Activated CD4-positive, alpha-beta T cell treated with anti-CD3 and anti-CD28 coated beads for 1 hour (primary cell): ENCODE data around the gene DEFB129.

Experiments
- DNase-seq: peaks from one replicate; pipeline ENCODE4 v3.0.0-alpha.2; 2020

The DEFB129 gene

DNA sequence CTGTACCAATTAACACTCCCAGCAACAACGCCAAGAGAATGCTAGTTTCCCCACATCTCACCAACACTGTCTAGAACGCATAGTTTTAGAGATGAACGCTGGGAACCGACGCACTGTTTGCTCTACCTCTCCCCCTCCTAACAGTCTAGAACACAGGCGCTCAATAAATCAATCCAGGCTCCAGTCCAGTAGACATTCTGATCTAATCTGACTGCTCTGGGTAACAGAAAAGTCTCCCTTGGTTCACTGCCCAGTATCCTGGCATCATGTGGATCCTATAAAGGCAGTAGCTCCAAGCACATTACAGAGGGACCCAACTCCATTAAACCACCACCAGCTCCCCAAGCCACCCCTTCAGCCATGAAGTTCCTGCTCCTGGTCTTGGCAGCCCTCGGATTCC lies 30.4 kb downstream of the DEFB129 start, which contains the start of gene DEFB132:
TSS of gene DEFB132 (plus strand) at position 306 of the 400 bp plus-strand sequence. CDS start at position 361, 55 bp downstream.
- no peak for DNase-seq

DNA sequence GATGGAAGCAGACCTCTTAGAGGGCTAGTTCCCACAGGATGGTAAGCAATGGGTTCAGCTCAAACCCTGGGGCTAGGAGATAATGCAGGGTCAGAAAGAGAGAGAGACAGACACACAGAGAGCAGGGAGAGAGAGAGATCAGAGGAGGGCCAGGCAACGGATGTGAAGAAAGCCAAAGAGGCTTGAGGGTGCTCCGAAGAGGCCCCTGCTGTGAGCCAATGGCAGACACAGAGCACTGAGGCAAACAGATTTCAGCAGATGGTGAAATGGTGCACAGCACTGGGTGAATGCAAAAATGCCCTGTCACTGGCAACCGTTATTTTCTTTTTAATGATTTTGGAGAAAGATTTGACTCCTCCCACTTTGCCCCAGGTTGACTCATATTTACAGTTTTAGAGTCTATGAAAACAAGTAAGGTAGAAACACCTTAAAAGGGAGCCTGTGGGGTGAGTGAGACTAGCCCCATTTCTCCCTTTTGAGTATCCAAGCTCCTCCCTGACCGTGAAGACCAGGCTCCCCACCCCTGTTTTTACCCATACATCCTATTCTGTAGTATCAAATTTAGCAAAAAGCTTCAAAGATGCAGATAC lies 31.3 kb downstream of the DEFB129 start:
- DNase-seq: no peak

GRCh38 chr20:258963-259362 lies 31.9 kb downstream of the DEFB129 start:
- no peak for DNase-seq

- no peak for DNase-seq
Measured at GRCh38 chr20:259981-260380, 32.9 kb downstream of the DEFB129 start.

GRCh38 chr20:263701-264100 lies 36.6 kb downstream of the DEFB129 start:
- no peak for DNase-seq

DNA sequence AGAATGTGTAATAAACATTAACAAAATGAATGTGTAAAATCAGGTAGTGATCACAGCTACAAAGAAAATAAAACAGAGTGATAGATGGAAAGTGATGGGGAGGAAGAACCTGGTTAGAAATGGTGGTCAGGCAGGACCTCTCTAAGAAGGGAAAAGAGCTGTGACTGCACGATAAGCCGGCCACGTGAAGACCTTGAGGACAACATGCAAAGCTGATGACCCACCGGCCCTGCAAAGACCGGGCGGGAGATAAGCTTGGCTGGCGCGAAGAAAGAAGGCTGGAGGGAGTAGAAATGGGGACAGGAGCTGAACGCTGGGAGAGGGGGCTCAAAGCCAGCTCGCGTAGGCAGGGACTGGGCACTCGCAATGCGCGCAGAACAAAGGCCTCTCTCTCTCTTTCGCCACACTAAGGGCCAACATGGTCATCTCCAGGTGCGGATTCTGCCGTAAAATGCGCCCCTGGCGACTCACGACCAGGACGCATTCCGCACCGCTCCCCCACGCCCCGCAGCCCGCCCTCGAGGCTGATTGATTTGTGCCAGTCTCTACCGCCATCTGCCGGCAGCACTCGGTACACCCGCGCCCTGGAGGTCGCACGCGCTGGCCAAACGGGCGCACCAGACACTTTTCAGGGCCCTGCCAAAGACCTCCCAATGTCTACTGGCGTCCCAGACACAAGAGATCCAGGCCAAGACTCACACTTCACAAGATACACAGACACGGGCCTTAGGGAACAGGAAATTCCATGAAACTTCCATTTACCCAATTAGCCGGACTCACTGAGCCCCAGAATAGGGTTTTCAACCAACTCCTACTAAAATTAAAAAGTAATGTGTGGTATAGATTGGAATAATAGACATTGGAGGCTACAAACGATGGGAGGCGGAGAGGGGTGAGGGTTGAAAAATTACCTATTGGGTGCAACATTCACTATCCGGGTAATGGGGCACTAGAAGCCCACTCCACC lies 39.8 kb downstream of the DEFB129 start:
- DNase-seq: peak; percentile 82

DNA sequence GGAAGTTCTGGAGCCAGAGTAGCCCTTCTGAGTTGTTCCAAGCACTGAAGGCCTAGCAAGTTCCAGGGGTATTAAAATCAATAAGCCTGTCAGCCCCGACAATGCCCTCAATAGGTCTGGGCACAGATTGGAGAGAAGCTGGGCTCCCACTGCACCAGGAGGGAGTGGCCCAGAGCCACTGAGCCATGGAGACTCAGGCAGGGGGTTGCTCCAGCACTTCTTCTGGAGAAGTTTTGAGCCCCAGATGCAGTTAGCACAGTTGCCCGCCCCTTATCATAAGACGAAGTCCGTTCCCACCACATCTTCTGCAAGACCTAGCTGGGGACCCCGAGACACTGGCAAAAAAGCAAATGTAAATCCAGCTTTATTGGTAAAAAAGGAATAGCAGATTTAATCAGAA lies 43.5 kb downstream of the DEFB129 start:
- no peak for DNase-seq

DNA sequence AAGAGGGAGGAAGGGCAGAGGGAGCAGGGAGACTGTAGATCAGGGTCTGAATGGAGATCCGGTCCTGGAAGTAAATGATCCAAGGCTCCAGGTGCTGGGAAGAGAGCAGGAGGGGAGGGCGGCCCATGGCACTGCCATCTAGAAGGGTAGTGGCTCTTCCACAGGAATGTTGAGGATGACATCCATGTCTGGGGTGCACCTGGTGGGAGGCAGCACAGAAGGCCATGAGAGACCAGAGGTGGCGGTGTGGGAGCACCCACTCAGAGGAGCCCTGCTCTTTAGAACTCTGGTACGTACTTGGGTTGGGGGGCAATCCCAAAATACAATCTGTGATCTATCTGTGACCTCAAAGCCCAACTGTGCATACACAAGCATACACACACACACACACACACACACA lies 44.0 kb downstream of the DEFB129 start:
- DNase-seq: no peak

- no peak for DNase-seq
Measured at GRCh38 chr20:271528-271927, 44.5 kb downstream of the DEFB129 start.

GRCh38 chr20:272718-273117 lies 45.7 kb downstream of the DEFB129 start:
- no peak for DNase-seq

DNA sequence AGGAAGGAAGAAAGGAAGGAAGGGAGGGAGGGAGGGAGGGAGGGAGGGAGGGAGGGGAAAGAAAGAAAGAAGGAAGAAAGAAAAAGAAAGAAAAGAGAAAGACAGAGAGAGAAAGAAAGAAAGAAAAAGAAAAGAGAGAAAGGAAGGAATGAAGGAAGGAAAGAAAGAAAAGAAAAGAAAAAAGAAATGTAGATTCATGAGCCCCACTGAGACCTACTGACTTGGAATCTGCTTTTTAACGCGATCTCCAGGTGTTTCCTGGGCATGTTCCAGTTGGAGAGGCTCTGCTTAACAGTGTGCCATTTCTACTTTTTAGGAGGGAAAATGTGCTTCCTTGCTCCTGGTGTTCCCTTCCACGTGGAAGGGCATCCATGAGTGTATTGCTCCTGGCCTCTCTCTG lies 46.8 kb downstream of the DEFB129 start:
- DNase-seq: no peak

DNA sequence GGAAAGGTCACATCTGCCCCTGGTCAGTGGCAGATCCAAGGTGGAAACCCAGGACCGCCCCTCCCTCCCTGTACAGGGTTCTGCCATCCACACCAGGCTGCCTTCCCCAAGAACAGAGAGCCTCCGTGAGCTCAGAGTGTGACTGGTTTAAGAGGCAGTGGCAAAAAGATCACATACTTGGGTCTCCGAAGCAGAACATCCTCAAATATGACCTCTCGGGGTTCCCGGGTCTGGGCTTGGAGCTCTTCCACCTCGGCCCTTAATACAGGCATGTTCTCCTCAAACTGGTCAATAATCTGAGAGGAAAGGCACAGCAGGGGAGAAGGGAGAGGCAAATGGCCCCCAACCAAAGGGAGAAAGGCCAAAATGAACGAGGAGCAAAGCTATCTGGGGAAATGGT lies 48.7 kb downstream of the DEFB129 start:
- no peak for DNase-seq

GRCh38 chr20:276620-277495 lies 49.8 kb downstream of the DEFB129 start:
- DNase-seq: no peak

- no peak for DNase-seq
Measured at GRCh38 chr20:277496-277781, 50.4 kb downstream of the DEFB129 start.

GRCh38 chr20:278181-278580 lies 51.1 kb downstream of the DEFB129 start:
- DNase-seq: no peak

DNA sequence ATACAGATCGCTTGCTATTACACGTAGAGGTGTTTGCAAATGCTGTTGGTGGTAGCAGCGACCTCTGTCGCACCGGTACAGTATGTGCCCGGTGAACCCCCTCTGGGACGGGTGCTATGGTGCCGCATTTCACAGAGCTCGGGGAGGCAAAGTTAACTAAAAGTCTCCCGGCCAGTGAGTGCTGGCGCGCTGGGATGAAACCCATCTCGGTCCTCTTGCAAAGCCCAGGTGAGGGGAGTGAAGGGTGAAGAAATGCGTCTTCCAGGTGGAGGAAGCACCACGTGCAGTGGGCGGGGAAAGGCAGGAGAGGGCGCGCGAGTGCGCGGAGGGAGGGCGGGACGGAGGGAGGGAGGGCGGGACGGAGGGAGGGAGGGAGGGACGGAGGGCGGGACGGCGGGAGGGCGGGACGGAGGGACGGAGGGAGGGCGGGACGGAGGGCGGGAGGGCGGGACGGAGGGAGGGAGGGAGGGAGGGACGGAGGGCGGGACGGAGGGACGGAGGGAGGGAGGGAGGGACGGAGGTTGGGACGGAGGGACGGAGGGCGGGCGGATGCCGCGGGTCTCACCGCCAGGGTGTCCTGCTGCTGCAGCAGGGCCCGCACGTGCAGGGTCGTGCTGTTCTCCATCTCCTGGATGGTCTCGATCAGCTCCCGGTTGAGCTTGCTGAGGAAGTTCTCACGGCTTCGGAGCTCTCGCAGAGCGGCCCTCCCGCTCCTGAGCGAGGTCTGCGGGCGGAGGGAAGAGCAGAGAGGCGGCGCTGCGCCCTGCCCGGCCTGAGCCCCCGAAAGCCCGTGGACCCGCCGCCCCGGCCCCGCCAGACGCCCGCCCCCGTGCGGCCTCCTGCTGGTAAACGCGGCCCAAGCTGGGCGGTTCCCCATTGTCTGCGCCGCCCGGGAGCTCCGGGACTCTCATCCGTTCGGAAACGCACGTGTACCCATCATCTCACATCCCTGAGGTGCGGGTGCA lies 51.8 kb downstream of the DEFB129 start:
- no peak for DNase-seq
